Measurements from ENCODE around the gene OR2W3.

- TF ChIP-seq CTCF (IDR thresholded peaks at IDR 0.05) (no peak), POLR2A (IDR thresholded peaks at IDR 0.05) (no peak), EP300 (IDR thresholded peaks at IDR 0.05; ENCODE audit: low read depth) (no peak)
Observed at GRCh38 chr1:247933989-247934388, 38.6 kb downstream of the OR2W3 start.

All from transverse colon (tissue), 3 donors.